Ovary (tissue), 9 donors: ENCODE data around the gene DDA1. TPM values are rescaled to one million over a fixed set of nuclear protein-coding genes. Genes with fewer than 3 reads are reported as not detected.

Source experiments
- DNase-seq, 5 donors: peaks; one replicate each; pipeline ENCODE4 v3.0.0-alpha.2; 2019 to 2020
- H3K27ac ChIP-seq, 2 donors: fragments of 200-600 bp; one replicate each; pipeline versions ENCODE4 v1.5.1 to v1.8.0; 2019 to 2022
- H3K27me3 ChIP-seq: fragments of 200-600 bp; one replicate; pipeline ENCODE4 v1.8.0; 2022
- H3K36me3 ChIP-seq: fragments of 200-600 bp; sonication (generic); one replicate; pipeline ENCODE4 v1.5.1; 2019
- H3K4me1 ChIP-seq: one replicate; pipeline ENCODE4 v1.8.1; 2013; ENCODE audit warnings: mild to moderate bottlenecking, moderate library complexity; ENCODE audit not compliant: insufficient read depth
- H3K4me3 ChIP-seq: fragments of 200-600 bp; sonication (generic); one replicate; pipeline ENCODE4 v1.5.1; 2017
- H3K9me3 ChIP-seq, 2 donors: fragments of 200-600 bp in 1 of 2; sonication (generic) in 1 of 2; one replicate each; pipeline versions ENCODE4 v1.5.1 to v1.8.1; 2013 to 2019; ENCODE audit warnings: mild to moderate bottlenecking in 1 of 2, moderate library complexity in 1 of 2
- CTCF ChIP-seq, 3 donors: fragments of 450-650 bp in 2 of 3; fragments of 200-600 bp in 1 of 3; IDR thresholded peaks; one replicate each; pipeline versions ENCODE4 v1.5.1 to v1.8.0; 2016 to 2022; ENCODE audit warnings: antibody characterized with exemption in 3 of 3, mild to moderate bottlenecking in 1 of 3
- EP300 ChIP-seq: sonication (generic); formaldehyde crosslinking; IDR thresholded peaks from one replicate; pipeline ENCODE4 v1.6.1; 2017; ENCODE audit warnings: antibody characterized with exemption
- POLR2A ChIP-seq: fragments of 450-650 bp; IDR thresholded peaks from one replicate; pipeline ENCODE4 v1.6.1; 2017; ENCODE audit warnings: antibody characterized with exemption, mild to moderate bottlenecking, moderate library complexity
- WGBS, 3 donors: extraction: QIAGEN DNeasy Blood & Tissue Kit in 1 of 3; methylation state at CpG; one replicate each; pipeline versions ENCODE4 v1.1.5 to v1.1.7; 2013 to 2017; 5-methylcytosine and 5-hydroxymethylcytosine counted together
- intact Hi-C, 4 donors: fragments of 100-400 bp; cut with DNase I; formaldehyde crosslinking; loops; one replicate each; pipeline versions ENCODE4 v1.11.0 to v1.15.1; 2022 to 2023
- polyA plus RNA-seq, 2 donors: library from polyadenylated mRNA; stranded (reverse); fragments of 200-250 nt in 1 of 2; fragments of 350-450 nt in 1 of 2; fragmentation: Illumina TruSeq in 1 of 2; extraction: RNeasy Lipid Tissue Mini Kit (QIAGEN cat#74804) in 1 of 2; gene quantifications; one replicate each; pipeline ENCODE4 v1.2.3, GENCODE V29; 2013 to 2014
- total RNA-seq, 7 donors: library from RNA; depleted of rRNA in 2 of 7; stranded (reverse); fragments of >200 nt in 2 of 7; fragmentation: NEBNext Ultra II Directional in 3 of 7; extraction: Animal tissue kit (Norgen Biotek cat#: 25700) in 3 of 7; gene quantifications; one replicate each; pipeline versions ENCODE4 v1.1.0 to v1.2.4, GENCODE V29; 2016 to 2023
- donor health status: DM: no; HTN: no; CAD: no; lungs with moderate emphysema.
- donor health status: DM: no; HTN: no; CAD: no.
- donor health status: Bipolar disorder and iron deficiency.
- donor health status: DM: yes; HTN: yes; CAD: no.
- donor health status: DM: no; HTN: no; CAD: no.
- donor health status: DM: yes; HTN: yes; CAD: no.

The DDA1 gene
- total and polyA plus RNA-seq, 9 donors, result 6.3 to 32.6 (median 20.2) TPM

- intact Hi-C loops, result loop anchor here in 3 of 4 donors (5.0 to 10.0 kb wide), 4 partner anchors 39 to 119 kb away; partner anchors contain the start of gene NXNL1 (in 1 of the 3)
- Histone ChIP-seq H3K9me3 (no peaks in the 10 kb centered on the region), H3K36me3 (no peaks in the 10 kb centered on the region), H3K4me1 (no peaks in the 10 kb centered on the region), H3K27ac (peak overlapping the region in 1 of 2 donors; percentile 60), H3K27me3 (no peaks in the 10 kb centered on the region), H3K4me3 (no peak overlapping the region)
- WGBS, 3 donors, result 1 to 3% (median 2%) methylated on average over 12 of the region's 12 CpGs
- TF ChIP-seq POLR2A (no peak), CTCF (IDR thresholded peaks at IDR 0.05) (no peak), EP300 (no peak)
- peak in 4 of 5 donors; percentile 61 to 72 (median 68) for DNase-seq
Measured at GRCh38 chr19:17348700-17349099, 39.3 kb downstream of the DDA1 start.

- no peak overlapping the region for H3K27ac ChIP-seq
- intact Hi-C loops, result loop anchor here in 1 of 4 donors (2.0 kb wide), 1 partner anchor 33 kb away; no protein-coding TSS in a partner anchor
Measured at GRCh38 chr19:17351815-17352435, 42.6 kb downstream of the DDA1 start.

GRCh38 chr19:17352608-17353280, 43.4 kb downstream of the DDA1 start:
- WGBS, 3 donors, result 41 to 48% (median 48%) methylated on average over 14 of the region's 14 CpGs
- Histone ChIP-seq H3K36me3 (no peaks in the 10 kb centered on the region), H3K4me1 (no peaks in the 10 kb centered on the region), H3K27me3 (no peaks in the 10 kb centered on the region), H3K4me3 (no peak overlapping the region), H3K27ac (no peak overlapping the region), H3K9me3 (no peaks in the 10 kb centered on the region)
- peak in 1 of 5 donors; percentile 35 for DNase-seq
- TF ChIP-seq POLR2A (no peak), EP300 (no peak), CTCF (IDR thresholded peaks at IDR 0.05) (no peak)
- intact Hi-C loops, result no loop called here

More at GRCh38 chr19:17351815-17352435, 42.6 kb downstream of the DDA1 start:
- Histone ChIP-seq H3K27me3 (no peaks in the 10 kb centered on the region), H3K9me3 (no peaks in the 10 kb centered on the region), H3K36me3 (no peaks in the 10 kb centered on the region), H3K4me1 (no peaks in the 10 kb centered on the region), H3K4me3 (no peak overlapping the region)
- no peak for DNase-seq
- TF ChIP-seq EP300 (no peak), CTCF (IDR thresholded peaks at IDR 0.05) (no peak), POLR2A (no peak)
- WGBS, 3 donors, result 89 to 93% (median 90%) methylated on average over 45 of the region's 45 CpGs

GRCh38 chr19:17353386-17353785, 44.0 kb downstream of the DDA1 start:
- H3K4me3 ChIP-seq, result no peak overlapping the region
- no peaks in the 10 kb centered on the region for H3K36me3 ChIP-seq
- no peak for DNase-seq
- no peaks in the 10 kb centered on the region for H3K9me3 ChIP-seq
- WGBS, 3 donors, result 82 to 85% (median 83%) methylated on average over 8 of the region's 8 CpGs
- no peaks in the 10 kb centered on the region for H3K27me3 ChIP-seq
- H3K27ac ChIP-seq, result no peak overlapping the region
- no peak for TF ChIP-seq EP300
- TF ChIP-seq CTCF (IDR thresholded peaks at IDR 0.05), result no peak
- TF ChIP-seq POLR2A, result no peak
- no peaks in the 10 kb centered on the region for H3K4me1 ChIP-seq
- intact Hi-C loops, result no loop called here
